Urothelium cell line (cell line): ENCODE data around the gene ANKLE2.

Source experiments
- DNase-seq: peaks from one replicate; pipeline ENCODE4 v3.0.0; 2011; ENCODE audit warnings: low spot score, mixed read lengths
- FAIRE-seq: peaks from 2 replicates; lab custom pipeline; 2011; peaks lifted over from hg19 to GRCh38; lab: Jason Lieb, UNC

ANKLE2 gene

DNA sequence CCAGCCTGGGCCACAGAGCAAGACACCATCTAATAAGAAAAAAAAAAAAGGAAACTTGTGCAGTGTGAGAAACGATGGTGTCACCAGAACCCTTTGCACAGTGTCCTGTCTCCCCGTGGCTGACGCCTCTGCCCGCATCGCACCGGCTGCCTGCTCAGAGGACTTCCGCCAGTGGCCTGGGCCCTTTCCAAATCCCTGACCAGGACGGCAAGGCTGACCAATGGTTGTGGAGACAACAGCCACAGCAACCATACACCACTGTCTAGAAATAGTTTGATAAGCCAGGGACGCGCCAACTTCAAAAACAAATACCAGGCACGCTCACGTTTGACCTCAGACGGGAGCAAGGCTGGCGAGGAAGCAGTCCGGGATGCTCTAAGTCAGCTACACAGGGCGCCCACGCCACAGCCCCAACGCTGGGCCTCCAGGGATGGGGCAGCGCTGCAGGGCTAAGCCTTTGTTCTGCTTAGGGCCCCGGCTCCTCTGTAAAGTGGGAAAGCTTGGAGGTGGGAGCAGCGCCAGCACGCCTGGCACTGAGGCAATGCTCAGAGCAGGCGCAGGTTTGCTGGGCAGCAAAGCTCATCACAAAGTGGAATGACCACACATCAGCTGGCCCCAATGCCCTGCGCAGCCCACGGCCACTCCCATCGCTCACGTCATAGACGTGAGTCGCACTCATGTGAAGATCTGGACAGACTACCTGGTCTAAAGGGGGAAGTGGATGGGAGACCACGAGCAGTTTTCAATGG is 38.4 kb downstream of the ANKLE2 start:
- DNase-seq (no peak), FAIRE-seq (no peak)

DNA sequence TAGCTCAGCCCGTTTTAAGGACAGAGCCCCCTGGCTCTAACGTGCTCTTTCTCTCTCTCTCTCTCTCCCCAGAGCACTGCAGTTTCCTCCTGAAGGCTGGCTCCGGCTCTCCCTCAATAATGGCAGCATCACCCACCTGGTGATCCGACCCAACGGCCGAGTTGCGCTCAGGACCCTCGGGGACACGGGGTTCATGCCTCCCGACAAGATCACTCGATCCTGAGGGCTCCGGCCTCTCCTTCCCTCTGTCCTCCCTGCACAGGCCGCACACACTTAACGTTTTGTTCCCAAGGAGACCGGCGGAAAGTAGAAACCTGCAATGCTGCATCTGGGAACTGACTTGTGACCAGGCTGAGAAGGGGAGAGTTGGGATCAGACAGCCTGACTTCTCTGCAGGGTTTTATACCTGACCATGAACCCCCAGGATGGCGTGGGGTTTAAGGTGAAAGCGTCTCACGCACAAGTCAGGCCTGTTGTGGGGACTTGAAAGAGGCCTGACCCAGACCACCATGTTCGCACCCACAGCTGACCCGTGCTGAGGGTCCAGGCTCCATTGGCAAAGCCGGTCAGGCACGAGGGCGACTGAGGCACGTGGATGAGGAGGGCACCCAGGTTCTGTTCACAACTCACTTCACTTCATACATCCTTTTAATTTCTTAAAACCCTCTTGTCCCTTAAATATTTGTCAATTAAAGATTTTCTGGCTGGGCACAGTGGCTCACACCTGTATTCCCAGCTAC is 40.9 kb downstream of the ANKLE2 start:
- FAIRE-seq = no peak
- DNase-seq = no peak

DNA sequence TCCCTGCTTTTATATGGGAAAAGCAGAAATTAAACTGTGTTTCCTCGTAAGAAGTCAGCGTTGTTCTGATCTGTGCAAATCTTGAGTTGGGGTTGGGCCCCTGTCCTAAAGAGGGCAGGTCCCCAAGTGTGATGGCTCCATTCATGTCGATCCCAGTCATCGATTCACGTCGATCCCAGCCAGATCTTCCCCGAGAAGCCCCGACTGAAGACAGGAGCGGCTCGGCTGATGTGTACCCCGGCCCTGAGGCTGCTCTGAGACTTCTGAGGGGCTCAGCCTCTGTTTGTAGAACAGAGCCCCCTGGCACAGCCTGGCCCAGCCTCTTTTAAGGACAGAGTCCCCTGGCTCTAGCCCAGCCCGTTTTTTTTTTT is 41.7 kb downstream of the ANKLE2 start:
- no peak for FAIRE-seq

DNA sequence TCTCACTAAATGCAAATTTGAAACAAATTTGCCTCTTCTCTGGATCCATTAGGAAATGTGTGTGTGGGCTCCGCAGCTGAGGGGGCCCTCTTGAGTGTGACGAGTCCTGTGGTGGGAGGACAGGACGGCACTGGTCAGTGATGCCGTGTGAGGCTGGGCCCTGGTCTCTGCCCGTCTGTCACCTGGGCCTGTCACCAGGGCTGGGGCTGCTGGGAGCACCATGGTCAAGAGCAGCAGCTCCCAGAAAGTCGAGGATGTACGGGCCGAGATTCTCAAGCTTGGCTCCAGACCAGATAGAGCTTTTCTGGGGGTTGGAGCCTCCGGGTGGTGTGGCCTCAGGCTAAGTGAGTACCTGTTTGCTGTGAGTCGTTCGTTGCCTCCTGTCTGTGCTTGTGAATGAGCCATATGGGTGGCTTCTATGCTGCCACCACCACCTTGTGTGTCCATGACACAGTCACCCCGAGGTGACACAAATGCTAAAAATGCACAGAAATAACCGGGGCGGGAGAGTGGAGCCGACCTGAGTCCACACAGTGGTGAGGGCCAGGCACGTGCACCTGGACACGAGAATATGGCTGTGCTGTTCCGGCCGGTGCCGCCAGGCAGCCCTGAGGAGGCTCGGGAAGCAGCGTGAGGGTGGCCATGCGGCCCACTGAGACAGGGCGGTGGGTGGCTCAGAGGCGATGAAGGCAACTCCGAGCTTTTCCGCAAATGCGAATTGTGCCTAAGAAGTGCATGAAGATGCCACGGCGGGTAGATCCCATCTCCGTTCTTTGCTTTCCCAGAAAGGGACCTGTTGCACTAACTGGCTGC is 42.3 kb downstream of the ANKLE2 start:
- no peak for FAIRE-seq
- DNase-seq = no peak

More for the DNA sequence above, 41.7 kb downstream of the ANKLE2 start:
- no peak for DNase-seq

DNA sequence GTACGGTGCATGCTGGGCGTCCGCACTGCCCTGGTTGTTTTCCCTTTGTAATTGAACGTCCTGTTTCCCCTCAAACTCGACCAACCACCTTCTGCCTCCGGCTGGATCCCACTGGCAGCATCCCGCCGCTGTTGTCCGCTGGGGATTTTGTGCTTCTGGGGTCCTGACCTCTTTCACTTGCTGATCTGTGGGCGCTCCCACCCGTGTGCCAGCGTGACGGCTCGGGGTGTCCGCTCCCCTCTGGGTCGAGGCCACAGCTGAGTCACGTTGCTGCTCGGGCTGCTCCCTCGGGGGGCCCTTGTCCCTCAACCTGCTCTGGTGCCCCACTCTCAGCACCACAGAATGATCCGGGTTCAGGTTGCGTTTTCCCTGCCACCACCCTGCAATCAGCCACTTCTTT is 43.0 kb downstream of the ANKLE2 start:
- DNase-seq (no peak), FAIRE-seq (no peak)

DNA sequence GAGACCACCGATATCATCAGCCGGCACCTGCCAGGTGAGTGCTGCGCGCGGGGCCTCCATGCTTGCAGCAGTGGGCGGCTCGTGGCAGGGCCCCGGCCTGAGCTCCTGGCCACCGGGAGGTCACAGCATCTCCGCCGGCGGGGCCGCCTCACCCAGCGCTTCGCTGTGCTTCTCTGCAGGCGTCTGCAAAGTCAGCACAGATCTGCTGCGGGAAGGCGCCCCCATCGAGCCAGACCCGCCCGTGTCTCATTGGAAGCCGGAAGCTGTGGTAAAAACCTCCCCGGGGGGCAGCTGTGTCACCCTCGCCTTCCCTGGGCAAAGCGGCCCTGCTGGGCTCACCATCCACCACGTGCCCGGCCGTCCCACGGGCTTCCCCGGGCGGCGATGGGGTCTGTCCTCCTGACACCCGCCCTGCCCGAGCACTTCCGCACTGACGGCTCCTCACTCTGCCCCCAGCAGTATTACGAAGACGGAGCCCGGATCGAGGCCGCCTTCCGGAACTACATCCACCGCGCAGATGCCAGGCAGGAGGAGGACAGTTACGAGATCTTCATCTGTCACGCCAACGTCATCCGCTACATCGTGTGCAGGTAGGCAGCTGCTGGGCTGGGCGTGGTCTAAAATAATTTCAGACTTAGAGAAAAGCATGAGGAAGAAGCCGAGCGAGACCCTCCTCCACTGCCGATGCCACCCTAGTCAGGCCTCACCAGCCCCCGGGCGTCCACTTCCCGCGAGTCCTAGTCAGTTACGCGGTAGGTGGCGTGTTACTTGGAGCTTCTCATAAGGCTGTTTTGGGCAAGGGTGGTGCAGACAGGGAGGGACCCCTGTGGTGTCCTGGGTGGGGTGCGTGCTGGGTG is 43.9 kb downstream of the ANKLE2 start:
- FAIRE-seq = no peak

DNA sequence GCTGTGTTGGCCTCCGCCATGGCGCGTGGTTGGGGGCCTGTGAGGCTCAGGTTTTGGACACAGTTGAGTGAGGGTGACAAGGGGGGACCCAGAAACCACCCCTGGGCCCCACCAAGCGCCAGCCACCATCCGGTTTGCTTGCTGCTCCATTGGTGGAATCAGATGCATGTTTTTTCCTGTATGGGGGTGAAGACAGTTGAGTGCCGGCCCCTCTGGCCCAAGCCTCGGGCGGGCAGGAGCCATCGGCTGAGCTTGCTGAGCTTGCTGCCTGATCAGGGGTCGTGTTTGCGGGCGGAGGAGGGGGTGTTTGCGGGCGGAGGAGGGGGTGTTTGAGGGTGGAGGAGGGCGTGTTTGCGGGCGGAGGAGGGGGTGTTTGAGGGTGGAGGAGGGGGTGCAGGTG is 44.6 kb downstream of the ANKLE2 start:
- no peak for FAIRE-seq
- no peak for DNase-seq

More for the DNA sequence above, 43.9 kb downstream of the ANKLE2 start:
- no peak for DNase-seq

DNA sequence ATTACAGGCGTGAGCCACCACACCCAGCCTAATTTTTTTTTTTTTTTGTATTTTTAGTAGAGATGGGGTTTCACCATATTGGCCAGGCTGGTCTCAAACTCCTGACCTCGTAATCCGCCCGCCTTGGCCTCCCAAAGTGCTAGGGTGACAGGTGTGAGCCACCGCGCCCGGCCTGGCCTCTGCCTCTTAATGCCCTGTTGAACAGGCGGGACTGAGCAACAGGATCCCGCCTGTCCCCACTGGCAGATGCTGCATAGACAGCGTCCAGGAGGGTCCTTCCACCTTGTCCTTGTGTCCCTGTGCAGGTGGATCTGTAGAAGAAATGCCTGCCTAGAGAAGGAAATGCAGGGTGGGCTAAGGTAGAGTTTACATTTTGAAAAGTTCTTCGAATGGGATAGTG is 45.3 kb downstream of the ANKLE2 start:
- no peak for FAIRE-seq
- no peak for DNase-seq

DNA sequence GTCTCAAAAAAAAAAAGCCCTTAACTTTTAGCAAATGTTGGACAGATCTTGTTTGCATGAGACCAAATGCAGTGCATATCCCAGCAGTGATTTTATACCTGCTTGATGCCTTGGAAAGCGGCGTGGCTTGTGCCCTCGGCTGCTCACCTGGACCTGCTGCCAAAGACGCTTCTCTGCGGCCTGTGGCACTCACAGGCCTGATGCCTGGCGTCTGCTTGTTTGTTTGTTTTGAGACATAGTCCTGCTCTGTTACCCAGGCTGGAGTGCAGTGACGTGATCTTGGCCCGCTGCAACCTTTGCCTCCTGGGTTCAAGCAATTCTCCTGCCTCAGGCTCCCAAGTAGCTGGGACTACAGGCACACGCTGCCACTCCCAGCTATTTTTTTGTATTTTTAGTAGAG is 45.8 kb downstream of the ANKLE2 start:
- FAIRE-seq = no peak

DNA sequence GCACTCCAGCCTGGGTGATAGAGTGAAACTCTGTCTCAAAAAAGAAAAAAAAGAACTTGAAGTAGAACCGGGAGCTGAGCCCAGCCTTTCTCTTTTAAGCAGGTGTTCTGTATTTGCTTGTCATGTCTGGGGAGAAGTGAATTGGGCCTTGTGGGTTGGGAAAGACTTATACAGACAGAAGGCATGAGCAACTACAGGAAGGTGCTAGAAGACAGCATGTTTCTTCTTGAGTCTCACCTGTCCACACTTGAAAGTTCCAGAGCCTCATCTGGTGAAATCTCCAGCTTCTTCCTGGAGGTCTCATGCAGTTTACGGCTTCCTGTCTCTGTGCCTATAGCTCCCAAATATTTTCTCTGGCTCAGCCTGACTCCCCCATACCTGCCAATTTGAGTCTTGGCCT is 48.5 kb downstream of the ANKLE2 start:
- FAIRE-seq = no peak
- no peak for DNase-seq

More for the DNA sequence above, 45.8 kb downstream of the ANKLE2 start:
- DNase-seq = no peak

DNA sequence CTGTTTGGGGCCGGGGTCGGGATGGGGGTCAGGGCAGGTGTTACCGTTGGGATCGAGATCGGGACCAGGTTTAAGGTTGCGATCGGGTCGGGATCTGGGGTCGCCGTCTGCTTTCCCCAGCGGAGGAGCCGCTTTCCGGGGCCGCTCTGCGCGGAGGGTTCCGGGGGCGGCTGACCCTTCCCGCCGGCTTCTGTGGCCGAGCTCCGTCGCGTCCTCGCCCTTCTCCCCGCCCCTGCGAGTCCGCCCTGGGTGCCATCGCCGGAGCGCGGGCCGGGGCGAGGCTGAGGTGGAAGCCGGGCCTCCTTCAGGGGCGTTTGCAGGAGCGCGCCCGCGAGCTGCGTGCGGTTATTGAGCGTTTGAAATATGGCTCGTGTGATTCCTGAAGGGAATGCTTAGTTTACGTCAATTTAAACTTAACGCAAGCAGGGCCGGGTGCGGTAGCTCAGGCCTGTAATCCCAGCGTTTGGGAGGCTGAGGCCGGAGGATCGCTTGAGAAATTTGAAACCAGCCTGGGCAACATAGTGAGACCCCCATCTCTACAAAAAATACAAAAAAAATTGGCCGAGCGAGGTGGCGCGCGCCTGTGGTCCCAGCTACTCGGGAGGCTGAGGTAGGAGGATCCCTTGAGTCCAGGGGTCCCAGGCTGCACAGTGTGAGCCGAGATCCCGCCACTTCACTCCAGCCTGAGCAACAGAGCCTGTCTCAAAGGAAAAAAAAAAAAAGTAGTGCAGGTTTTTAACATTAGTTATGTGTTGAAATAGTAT is 50.4 kb downstream of the ANKLE2 start:
- DNase-seq = peak; percentile 37
- no peak for FAIRE-seq

DNA sequence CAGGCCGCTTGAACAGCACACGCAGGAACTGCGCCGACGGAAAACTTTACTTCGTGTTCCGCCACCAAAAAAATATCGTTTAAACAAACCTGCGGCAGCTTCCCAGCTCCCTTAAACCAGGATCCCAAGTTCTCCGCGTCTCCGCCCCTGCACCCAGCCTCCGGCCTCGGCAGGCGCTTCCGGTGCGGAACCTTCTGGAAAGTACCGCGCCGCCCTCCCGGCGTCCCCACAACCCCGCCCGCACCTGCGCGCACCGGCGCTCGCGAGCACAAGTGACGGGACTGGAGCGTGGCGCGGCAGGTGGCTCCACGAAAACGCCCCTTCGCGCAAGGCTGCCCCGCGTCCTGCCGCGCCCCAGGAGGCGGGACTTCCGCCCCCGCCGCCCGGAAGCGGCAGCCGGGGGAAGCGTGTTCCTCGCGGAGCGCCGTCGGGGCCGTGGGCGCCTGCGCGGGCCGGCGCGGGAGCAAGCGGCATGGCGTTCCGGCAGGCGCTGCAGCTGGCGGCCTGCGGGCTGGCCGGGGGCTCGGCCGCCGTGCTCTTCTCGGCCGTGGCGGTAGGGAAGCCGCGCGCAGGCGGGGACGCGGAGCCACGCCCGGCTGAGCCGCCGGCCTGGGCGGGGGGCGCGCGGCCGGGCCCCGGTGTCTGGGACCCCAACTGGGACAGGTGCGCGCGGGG is 51.1 kb downstream of the ANKLE2 start, which contains the start of gene PGAM5:
Gene PGAM5 (plus strand): TSS at position 438 of the 675 bp plus-strand sequence. CDS start 35 bp downstream, at position 473.
- peak; percentile 95 for DNase-seq
- peak; percentile 74 for FAIRE-seq

DNA sequence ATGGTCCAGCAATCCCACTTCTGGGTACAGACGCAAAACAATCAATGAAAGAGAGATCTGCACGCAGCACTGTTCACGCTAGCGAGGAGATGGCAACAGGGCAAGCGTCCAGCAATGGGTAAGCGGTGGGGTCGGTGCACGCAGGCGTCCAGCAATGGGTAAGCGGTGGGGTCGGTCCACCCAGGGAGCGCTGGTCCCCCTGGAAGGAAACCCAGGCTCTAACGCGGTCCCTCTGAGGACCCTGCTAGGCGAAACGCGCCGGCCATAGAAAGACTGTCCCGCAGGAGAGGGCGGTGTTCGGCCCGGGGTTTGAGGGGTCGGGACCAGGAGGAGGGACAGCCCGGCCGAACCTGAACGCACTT is 51.6 kb downstream of the ANKLE2 start:
- DNase-seq = no peak
- no peak for FAIRE-seq

DNA sequence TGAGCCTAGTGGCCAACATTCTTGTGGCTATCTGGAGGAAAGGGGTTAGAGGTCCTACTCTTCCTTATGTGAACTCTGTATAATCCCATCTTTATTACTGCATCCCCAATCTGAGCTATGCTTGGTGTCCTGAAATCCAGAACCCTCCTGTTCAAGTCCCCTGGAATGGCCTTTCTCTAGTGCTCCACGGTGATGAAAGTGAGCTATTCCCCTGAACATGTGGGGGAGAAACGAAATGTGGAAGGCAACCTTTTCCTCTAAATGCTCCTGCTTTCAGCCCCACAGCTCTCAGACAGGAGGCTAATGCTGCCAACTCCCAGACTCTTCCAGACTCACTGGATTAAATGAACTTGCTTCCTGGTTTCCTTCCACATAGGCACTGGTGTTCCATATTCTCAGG is 53.5 kb downstream of the ANKLE2 start:
- FAIRE-seq = no peak

DNA sequence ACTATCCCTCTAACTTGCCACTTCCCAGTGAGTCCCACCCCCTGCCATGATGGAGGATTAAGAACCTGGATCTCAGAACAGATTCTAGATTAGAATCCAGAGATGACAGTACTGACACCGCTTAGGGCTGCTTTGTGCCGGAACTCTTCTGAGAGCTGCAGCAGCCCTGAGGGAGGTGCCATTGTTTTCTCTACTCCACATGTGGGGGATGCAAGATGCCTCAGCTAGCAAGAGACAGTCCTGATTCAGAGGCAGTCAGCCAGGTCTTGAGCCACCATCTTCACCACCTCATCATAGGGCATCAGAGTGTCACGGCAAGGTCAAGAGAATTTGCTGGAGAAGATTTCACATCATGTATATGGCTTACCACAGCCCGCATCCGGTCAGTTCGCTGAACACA is 54.4 kb downstream of the ANKLE2 start:
- FAIRE-seq (no peak), DNase-seq (no peak)

More for the DNA sequence above, 53.5 kb downstream of the ANKLE2 start:
- DNase-seq = no peak

DNA sequence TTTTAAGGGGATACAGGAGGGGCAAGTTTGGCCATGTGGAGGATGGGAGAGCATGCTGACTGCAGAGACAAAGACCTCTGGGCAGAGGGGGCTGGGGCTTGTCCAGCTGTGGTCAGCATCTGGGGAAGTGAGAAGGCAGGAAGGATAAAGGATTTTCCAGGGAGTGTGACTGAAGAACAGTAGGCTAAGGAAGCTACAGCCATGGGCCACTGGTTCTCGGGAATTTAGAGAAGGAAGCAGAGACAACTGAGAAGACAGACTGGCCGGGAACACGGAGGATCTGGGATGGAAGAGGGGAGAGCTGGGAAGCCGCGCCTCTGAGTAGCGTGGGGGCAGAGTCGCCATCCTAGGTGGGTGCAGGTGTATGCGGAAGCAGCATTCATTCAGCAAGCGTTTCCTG is 58.0 kb downstream of the ANKLE2 start:
- no peak for DNase-seq
- FAIRE-seq = no peak

DNA sequence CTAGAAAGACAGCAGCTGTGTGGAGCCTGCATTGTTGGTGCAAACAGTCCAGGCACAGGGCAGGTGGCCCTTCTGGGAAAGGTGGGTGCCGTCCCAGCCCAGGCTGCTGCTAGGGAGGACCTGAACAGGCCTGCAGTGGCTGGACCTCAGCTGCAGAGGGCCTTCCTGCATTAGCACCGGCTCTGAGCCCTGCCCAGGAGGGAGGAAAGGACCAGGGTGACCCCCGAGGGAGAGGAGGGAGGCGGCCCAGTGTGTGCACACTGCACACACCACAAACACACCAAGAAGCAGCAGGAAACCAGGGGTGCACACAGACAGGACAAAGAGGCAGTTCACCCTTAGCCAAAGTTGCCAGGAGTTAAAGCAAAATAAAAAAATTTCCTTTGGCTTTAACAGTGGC is 59.0 kb downstream of the ANKLE2 start:
- FAIRE-seq (no peak), DNase-seq (no peak)

DNA sequence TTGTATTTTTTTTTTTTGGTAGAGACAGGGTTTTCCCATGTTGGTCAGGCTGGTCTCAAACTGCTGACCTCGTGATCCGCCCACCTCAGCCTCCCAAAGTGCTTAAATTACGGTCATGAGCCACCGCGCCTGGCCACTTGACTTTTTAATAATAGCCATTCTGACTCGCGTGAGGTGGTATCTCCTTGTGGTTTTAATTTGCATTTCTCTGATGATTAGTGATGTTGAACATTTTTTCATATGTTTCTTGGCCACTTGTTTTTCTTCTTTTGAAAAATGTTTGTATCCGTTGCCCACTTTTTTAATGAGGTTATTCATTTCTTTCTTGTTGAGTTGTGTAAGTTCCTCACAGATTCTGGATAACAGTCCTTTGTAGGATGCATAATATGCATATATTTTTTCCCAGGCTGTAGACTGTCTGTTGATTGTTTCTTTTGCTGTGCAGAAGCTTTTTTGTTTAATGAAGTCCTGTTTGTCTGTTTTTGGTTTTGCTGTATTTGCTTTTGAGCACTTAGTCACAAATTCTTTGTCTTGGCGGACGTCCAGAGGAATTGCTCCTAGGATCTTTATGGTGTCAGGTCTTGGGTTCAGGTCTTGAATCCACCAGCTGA is 61.3 kb downstream of the ANKLE2 start:
- DNase-seq (no peak), FAIRE-seq (no peak)

DNA sequence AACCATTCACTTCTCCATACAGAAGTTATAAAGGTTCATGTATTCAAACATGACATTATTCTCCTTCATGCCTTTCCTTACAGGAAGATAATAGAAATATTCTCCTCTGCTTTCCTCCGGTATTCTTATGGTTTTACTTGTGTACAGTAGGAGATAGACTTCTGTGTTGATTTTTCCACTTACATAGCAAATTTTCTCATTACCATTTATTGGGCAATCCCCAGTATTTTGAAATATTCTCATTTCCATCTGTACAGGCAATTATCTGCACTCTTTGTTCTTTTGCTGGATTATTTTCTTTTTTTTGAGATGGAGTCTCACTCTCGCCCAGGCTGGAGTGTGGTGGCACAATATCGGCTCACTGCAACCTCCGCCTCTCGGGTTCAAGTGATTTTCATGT is 63.3 kb downstream of the ANKLE2 start:
- FAIRE-seq (no peak), DNase-seq (no peak)
